HG03354 (cell line): Measurements from ENCODE around the gene UBE2QL1.

Source experiments
- ATAC-seq: cut with Tn5 transposase; IDR thresholded peaks from one replicate; pipeline ENCODE4 v1.9.1; 2021; ENCODE audit warnings: mild to moderate bottlenecking; ENCODE audit not compliant: unreplicated experiment, poor library complexity, severe bottlenecking

UBE2QL1 gene

DNA sequence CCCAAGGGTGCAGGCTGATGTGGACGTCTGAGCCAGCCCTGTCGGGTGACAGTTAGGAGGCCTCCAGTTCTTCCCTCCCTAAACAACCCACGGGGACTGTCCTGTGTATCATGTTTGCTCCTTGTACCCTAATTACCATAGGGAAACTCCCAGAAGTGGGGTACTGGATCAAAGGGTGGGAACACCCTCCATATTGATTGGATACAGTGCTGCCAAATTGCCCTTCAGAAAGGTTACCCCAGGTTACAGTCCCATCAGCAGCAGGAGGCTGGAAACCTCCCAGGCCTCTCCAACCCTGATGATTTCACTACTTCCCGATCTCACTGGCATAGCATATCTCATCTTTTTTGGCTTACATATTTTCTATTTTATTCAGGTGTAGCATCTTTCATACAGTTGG, 22.0 kb downstream of the UBE2QL1 start:
- ATAC-seq, result no peak

DNA sequence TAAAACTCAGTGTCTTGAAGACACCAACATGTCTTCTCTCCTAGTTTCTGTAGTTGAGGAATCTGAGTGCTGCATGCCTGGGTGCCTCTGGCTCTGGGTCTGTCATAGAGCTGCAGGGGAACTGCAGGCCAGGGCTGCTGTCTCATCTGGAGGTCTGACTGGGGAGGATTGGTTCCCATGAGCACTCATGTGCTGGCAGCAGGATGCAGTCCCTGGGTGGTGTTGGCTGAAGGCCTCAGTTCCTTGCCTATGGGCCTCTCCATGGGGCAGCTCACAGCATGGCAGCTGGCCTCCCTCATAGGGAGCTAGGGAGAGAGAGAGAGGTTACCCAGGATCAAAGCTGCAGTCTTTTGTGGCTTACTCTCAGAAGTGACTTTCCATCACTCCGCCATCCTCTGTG, 22.6 kb downstream of the UBE2QL1 start:
- ATAC-seq, result no peak

DNA sequence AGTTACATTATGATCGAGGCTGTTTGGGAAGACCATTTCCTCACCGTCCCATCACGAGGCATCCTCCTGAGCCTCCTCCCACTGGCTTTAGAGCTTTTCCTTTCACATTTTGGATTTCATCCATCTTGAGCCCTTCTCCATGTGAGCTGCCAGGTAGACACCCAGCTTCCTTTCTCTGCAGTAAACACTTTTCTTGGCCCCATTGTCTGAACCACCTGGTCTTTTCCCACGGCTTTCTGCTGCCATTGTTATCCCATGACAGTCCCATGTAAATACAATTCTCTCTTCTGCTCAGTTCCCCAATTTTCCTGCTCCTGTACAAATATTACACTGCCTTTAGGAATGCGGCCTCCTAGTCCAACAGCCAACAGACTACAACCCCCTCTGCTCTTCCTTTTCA, 24.1 kb downstream of the UBE2QL1 start:
- ATAC-seq, result no peak

DNA sequence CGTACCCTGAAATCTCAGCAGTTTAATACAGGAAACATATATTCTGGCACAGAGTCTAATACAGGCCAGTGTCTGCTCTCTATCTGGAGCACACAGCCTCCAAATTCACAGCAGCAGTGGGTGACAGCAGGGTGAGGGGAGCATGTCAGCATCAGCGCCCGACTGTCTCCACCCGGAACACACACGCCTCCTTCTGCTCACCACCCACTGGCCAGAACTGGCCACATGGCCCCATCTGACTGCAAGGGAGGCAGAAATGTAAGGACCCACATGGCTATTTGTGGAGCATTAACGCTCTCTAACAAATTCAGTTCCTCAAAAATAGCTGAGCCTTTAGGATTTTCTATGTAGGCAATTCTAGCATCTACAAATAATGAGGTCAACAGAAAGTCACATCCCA, 24.6 kb downstream of the UBE2QL1 start:
- ATAC-seq, result no peak

DNA sequence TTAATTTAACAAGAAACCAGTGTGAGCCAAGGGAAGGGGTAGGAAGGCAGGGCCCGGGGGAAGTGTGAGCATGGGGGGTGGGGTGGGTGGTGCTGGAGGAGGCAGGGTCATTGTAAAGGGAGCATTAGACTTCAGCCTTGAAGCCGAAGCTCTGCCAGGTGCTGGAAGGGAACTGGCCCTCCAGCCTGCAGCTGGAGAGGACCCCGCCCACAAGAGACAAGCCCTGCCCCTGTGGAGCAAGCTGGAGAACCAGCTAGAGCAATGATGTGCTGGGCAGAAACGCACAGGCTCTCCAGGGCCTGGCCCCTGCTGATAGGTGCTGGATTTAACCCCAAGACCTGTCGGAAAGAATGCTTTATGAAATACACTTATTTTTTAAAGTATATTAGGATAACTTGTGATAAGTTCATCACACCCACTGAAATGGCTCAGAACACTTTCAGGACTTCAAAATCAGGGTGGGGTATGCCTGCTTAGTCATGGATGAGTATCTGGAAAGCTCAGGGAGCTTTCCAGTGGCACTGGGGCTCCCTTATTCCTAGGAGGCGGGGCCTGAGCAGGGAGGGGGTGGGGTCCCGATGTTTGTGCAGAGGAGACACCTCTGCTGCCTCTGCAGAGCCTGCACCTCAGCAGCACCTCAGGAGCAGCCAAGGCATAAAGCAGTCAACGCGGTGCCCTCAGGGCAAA, 27.1 kb downstream of the UBE2QL1 start:
- ATAC-seq, result no peak

DNA sequence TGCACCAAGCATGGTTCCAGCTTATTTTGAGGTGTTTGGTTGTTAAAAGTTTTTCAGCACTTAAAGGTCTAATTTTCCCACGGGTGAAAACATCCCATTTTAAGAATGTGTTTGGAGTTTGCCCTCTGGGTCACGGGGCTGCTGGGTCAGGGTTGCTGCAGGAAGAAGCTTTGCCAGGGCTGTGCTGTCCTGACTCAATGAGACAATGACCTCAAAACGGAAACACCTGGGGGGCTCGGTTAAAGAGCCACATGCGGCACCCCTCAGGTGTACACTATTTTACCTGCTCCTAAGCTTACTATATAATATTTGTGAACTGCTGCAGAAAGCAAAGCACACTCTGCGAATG, 27.6 kb downstream of the UBE2QL1 start:
- no peak for ATAC-seq

DNA sequence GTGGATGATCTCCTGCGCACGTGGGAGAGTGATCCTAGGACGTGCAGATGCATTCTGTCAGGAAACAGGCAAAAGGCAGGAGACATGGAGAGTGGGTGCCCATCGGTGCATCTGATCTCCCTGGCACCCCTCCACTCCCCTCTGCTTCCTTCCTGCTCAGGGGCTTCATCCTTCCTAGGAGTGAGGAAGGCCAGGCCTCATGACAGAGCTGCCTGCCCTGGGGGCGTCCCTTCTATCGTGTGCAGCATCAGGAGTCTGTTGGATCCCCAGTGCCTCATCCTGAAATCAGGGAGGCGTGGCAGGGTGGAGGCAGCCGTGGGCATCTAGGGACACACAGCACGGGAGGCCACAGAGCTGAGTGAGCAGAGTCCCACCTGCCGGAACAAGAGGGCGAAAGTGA, 30.1 kb downstream of the UBE2QL1 start:
- ATAC-seq, result no peak

DNA sequence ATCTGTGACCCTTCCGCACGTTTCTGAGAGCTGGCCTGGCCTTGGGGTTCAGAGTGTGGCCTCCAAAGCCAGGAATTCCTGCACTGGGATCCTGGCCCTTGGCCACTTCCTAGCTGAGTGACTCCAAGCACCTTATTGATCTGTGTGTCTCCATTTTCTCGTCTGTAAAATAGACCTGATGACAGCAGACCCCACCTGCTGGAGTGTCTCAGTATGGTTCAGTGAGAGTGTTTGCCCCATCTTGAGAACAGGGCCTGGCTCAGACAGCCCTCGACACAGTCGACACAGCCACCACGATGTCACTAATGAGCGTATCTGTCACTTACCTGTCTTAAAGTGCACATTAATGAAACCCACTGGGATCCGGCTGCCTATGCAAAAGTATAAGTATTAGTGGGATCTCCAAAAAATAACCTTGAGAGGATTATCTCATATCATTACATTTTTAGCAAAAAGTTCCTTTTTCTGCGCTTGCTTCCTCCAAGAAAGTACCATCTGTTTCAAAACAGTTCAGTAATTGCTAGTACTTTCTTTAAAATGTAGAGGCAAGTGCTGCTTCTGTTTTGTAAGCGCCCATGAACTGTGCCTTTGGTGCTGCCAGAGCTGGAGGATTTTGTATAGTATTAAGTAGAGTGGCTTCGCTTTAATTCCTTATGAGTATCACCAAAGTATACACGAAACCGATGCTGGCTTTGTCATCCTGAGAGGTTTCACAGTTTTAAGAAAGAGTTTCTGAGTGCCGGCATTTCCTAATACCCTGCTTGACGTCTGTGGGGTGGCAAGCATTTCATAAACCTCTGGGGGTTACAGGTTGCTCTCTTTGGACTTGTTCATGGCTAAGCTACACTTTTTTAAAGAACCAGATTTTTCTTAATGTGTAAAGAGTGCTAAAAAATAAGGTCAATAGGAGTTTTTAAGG, 31.7 kb downstream of the UBE2QL1 start:
- ATAC-seq, result peak; percentile 33

DNA sequence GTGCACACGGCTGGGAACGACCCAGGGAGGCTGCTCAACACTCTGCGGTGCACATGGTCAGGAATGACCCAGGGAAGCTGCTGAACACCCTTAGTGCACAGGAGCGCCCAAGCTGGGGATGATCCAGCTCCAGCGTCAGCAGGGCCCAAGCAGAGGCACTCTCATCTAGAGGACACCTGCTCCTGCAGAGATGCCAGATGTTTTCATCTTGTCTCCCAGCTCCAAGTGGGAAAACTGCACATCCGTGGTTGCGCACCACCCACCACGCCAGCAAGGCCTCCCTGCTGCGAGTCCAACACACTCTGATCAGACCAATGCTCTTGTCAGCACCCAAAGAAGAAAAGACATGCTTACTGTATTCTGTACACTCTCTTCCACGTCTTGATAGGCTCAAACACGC, 34.1 kb downstream of the UBE2QL1 start:
- no peak for ATAC-seq

DNA sequence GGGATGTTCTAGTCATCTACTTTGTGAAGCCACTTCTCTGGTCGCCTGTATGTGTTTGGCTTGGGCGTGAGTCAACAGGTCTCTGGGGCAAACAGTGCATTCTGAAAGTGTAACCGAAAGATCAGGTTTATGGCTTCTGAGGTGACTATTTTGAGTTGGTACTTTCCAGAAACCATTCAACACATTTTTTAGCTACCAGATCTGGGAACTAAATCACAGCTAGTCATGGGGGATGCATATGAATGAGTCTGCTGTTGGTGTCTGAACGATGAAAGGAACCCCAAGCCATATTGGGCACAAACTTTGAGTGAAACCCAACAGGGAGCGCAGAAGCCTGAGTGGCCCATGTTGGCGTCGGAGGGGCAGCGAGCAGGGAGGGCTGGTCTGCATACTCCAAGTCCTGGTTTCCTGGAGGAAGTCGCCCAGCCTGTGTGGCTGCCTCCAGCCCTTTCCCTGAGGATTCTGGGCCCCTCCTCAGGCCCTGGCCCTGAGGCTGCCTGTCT, 35.3 kb downstream of the UBE2QL1 start:
- ATAC-seq, result peak; percentile 95

DNA sequence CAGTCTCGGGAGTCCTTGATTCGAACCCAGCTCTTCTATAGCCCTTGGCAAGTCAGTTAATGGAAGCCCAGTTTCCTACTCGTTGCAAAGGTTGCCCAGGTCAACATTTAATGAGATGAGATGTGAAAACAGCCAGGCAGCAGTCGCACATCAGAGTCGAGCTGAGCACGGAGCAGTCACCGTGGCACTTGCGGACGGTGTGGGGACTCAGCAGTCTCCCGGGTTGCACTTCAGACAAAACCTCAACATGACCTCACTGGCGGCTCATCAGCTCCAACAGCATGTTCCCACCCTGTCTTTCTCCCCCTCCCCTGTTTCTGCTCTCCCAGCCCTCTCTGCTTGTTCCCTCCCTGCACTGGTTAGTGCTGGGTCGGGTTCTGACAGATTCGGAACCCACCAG, 35.8 kb downstream of the UBE2QL1 start:
- ATAC-seq, result no peak

DNA sequence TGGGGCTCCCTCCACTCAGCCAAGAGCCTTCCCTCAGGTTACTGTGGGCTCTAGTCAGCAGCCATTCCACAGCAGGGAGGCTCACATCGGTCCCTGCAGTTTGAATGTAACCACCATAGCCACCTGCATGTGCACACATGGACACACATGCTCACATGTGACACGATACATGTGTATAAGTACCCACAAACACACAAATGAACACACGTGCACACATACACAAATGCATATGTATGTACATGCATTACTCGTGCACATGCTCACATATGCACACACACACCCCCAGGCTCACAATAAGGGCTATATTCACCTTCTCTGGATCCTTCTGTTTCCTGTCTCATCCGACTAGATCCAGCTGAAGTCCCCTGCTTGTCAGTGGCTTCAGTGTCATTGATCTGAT, 36.2 kb downstream of the UBE2QL1 start:
- ATAC-seq, result no peak

DNA sequence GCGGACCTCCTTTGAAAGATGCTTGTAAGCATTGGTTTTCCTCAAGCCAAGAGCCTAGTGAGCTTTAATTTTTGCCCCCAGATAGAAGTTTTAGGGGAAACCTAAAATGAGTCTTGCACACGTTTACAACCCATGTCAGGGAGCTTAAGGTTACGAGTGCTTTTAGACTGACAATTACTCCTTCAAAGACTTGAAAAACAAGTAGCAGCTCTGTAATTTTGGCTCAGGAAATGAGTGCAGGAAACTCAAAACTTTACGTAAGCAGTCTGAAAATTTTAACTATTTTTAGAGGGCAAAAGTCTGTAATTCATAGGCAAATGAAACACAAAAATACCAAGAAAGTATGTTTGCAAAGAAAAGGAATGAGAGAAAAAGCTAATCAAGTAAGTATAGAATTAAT, 36.8 kb downstream of the UBE2QL1 start:
- no peak for ATAC-seq

DNA sequence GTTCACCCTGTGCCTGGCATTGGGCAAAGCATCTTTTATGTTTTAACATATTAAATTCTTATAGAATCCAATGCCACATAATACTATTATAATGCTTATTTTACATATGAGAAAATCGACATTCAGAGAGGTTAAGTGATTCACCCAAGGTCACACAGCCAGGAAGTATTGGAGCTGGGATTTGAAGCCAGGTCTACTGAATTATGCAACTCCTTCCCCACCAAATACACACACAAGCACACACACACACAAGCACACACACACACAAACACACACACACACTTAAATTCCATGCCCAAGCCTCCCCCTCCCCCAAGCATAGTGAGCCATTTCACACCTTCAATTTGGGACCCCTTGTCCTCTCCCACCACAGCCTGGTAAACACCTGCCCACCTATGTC, 37.4 kb downstream of the UBE2QL1 start:
- no peak for ATAC-seq

DNA sequence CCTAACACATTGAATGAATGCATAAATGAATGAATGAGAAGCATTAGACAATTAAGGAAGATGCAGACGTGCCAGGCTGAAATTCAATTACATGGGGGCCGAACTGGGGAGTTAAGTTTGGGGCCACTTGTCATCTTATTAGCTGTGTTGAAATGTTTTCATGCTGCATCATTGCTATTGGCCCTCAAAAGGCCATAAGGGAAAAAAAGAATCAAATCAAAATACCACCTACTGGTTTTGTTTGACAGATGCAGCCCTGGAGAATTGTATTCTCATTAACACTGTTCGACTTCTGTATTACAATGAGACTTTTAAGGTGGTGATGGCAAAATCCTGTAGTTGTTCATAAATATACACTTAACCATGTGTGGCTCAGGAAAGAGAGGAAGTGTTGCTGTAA, 38.4 kb downstream of the UBE2QL1 start:
- ATAC-seq, result no peak

DNA sequence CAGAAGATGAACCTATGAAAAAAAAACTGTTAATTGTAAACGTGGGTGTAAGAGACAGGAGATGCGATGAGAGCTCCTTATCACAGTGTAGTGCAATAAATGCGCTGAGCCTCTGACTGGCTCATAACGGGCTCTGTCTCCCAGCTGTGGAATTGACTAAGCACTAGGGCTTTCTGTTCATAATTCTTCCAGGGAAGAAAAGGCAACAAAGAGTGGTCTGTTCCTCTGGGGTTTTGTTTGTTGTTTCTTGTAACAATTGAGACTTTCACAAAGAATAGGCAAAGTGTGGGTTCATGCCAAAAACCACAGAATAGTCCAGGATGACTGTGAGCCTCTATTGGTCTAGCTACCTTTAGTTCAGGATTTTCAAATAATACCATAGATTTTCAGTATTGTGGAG, 39.4 kb downstream of the UBE2QL1 start:
- ATAC-seq, result no peak

DNA sequence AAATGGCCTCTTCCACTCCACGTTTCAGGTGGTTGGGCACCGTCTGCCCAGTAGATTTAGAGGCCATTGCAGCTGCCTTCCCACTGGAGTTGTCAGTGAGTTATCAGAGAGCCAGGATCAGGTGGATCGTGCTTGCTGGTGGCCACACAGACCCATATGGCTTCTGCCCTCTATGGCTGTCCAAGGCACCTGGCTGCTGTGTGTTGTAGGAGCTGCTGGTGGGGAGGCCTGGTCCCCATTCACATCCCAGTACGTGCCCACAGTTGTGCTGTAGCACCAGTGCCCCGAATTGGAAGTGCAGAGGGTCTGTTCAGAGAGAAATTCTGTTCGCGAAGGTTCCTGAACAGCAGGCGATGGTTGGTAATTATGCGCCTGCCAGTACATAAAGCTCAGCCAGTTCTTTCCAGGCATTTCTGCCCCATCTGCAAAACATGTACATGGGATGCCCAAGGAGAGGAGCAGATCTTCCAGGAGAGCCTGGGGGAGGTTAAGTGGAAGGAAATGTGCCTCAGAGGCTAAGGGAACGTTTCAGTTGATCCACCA, 41.1 kb downstream of the UBE2QL1 start:
- ATAC-seq, result no peak

DNA sequence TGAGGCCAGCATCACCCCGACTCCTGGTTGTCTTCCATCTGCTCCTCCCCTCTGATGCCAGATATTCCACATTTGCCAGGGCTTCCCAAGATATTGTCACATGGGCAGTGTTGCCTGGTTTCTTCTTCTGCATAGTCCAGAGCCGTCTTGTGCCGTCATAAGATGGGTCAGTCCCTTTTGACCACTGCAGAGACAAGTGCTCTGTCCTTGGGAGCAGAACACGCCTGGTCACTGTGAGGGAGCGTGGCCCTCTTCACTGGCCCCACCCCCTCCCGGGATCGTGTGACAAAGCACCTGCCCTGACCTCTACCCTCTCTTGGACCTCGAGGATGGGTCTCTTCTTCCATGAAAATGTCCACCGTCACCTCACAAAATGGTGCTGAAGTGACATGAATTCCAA, 41.6 kb downstream of the UBE2QL1 start:
- no peak for ATAC-seq

DNA sequence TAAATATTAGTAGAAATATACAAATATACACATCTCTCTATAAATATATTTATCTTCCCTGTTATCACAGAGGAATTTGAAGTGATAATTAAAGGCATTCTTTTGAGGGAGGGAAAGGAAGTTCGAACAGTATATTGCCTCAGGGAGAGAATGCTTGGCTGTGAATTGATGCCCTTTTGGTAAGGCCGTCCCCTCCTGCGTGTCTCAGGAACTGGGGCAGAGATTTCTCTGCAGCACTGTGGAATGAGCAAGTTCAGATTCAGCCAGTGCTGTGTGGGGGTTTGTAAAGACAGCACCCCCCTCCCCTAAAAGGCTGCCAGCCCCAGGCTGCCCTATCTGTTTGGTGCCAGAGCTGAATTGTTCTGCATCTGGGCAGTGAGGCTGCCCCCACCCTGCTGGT, 42.0 kb downstream of the UBE2QL1 start:
- ATAC-seq, result no peak

DNA sequence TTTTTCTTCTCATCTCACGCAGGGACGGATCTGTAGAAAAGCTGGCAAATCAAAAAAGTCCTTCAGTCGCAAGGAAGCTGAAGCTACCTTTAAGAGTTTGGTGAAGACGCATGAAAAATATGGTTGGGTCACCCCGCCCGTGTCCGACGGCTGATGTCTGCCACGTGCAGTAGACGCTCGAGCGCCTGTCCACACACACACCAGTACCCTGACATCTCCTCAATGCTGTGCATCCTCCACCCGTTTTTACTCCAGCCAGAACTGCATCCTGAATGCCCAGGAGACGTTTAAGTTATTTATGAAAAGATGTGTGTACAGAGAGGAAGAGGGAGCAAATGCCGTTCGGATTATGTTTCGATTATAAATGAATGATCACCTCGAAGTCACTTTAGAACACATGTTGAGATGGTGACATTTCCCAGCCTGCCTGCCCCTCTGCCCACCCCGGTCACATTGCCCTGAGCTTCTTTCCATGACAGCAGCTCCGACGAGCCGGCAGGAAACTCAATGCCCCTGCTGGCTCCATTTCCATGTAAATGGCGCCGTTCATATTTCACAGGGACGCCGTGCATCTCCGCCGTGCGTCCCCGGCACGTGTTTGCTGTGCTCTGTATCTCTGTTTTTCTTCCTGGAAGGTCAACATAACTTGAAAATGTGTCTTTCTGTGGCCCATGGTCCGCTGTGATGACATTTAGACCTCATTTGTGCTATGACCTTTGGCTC, 42.7 kb downstream of the UBE2QL1 start:
- no peak for ATAC-seq
